ENCODE data around the gene DNASE1.

GRCh38 chr16:3645504-3646347 lies 8.8 kb upstream of the DNASE1 start:
- TF ChIP-seq TAF1 (IDR thresholded peaks at IDR 0.05; ENCODE audit: borderline replicate concordance, insufficient read depth, low read length) (no peak), SIN3A (IDR thresholded peaks at IDR 0.05; ENCODE audit: borderline replicate concordance, insufficient read depth, low read length) (no peak), REST (IDR thresholded peaks at IDR 0.05; ENCODE audit: insufficient read depth in 1 of 2, low read depth in 2 of 2, low read length in 2 of 2) (no peak), POLR2AphosphoS5 (IDR thresholded peaks at IDR 0.05; ENCODE audit: low read depth, low read length) (no peak), FOXP2 (optimal IDR thresholded peaks at IDR 0.05; ENCODE audit: borderline replicate concordance, extremely low read depth, extremely low read length, insufficient read depth) (no peak)
